Hepatocyte (in vitro differentiated cells): ENCODE data around the gene CASP8AP2.

Experiments used
- CTCF ChIP-seq: fragments of 200-600 bp; sonication (generic); IDR thresholded peaks from 2 replicates; pipeline ENCODE4 v1.5.1; 2016; ENCODE audit warnings: antibody characterized with exemption, mild to moderate bottlenecking; ENCODE audit not compliant: poor library complexity
- EZH2 ChIP-seq: fragments of 200-600 bp; sonication (generic); IDR thresholded peaks from 2 replicates; pipeline ENCODE4 v1.6.1; 2016; ENCODE audit warnings: antibody characterized with exemption, mild to moderate bottlenecking, borderline replicate concordance

- TF ChIP-seq CTCF: no peak
- no peak for TF ChIP-seq EZH2
Observed at GRCh38 chr6:89790403-89790802, 39.3 kb upstream of the CASP8AP2 start.
